WTC11 (cell line): ENCODE data around the gene ACTRT2. TPM values are rescaled to one million over a fixed set of nuclear protein-coding genes. Genes with fewer than 3 reads are reported as not detected.

Experiments used
- ATAC-seq: fragments of 200-7000 bp; cut with Tn5 transposase; 2 replicates; pipeline ENCODE4 v1.10.0; 2021; ENCODE audit warnings: mild to moderate bottlenecking, moderate library complexity
- CTCF ChIA-PET: fragments of 300-600 bp; sonication (Branson Sonifier 250); formaldehyde crosslinking; loops from one replicate; lab custom pipeline; 2021; ENCODE audit warnings: antibody characterized with exemption; lab: Charles Lee
- POLR2A ChIA-PET: fragments of 350-600 bp; sonication (Branson Sonifier 250); formaldehyde crosslinking; loops from one replicate; lab custom pipeline; 2021; ENCODE audit warnings: antibody characterized with exemption; lab: Charles Lee
- DNase-seq: peaks from one replicate; pipeline ENCODE4 v3.0.0; 2021; ENCODE audit warnings: low spot score
- H3K27ac Mint-ChIP-seq: 2 replicates; pipeline ENCODE4 v1.8.0; 2021; ENCODE audit warnings: mixed read lengths
- H3K27me3 Mint-ChIP-seq: 2 replicates; pipeline ENCODE4 v1.8.0; 2021; ENCODE audit warnings: low read depth, mild to moderate bottlenecking, moderate library complexity, mixed read lengths
- H3K36me3 Mint-ChIP-seq: 2 replicates; pipeline ENCODE4 v1.8.0; 2021; ENCODE audit warnings: mixed read lengths
- H3K4me1 Mint-ChIP-seq: 2 replicates; pipeline ENCODE4 v1.8.0; 2022; ENCODE audit warnings: mixed read lengths
- H3K4me3 Mint-ChIP-seq: 2 replicates; pipeline ENCODE4 v1.8.0; 2021; ENCODE audit warnings: mild to moderate bottlenecking, moderate library complexity, mixed read lengths
- H3K9me3 Mint-ChIP-seq: 2 replicates; pipeline ENCODE4 v1.8.0; 2021; ENCODE audit warnings: mixed read lengths
- AR ChIP-seq: fragments of 250-450 bp; sonication (Bioruptor Pico); IDR thresholded peaks from 2 replicates; pipeline ENCODE4 v1.9.0; 2021; ENCODE audit warnings: mild to moderate bottlenecking
- ATF2 ChIP-seq: sonication (generic); formaldehyde crosslinking; IDR thresholded peaks from 2 replicates; pipeline ENCODE4 v1.8.1; 2022; ENCODE audit warnings: low read depth, missing genetic modification reagents, borderline replicate concordance
- CREM ChIP-seq: sonication (generic); formaldehyde crosslinking; IDR thresholded peaks from 2 replicates; pipeline ENCODE4 v1.8.1; 2022; ENCODE audit warnings: mild to moderate bottlenecking, missing genetic modification reagents, moderate library complexity
- CTCF ChIP-seq: fragments of 200-600 bp; IDR thresholded peaks from 2 replicates; pipeline ENCODE4 v1.8.0; 2022; ENCODE audit warnings: antibody characterized with exemption
- FOXK1 ChIP-seq: sonication (generic); formaldehyde crosslinking; IDR thresholded peaks from 2 replicates; pipeline ENCODE4 v1.8.0; 2022; ENCODE audit warnings: mild to moderate bottlenecking, moderate library complexity, missing genetic modification reagents
- FOXP1 ChIP-seq: sonication (generic); formaldehyde crosslinking; IDR thresholded peaks from 2 replicates; pipeline ENCODE4 v1.8.0; 2022; ENCODE audit warnings: missing genetic modification reagents, mild to moderate bottlenecking, moderate library complexity, borderline replicate concordance
- FOXP4 ChIP-seq: sonication (generic); formaldehyde crosslinking; IDR thresholded peaks from 2 replicates; pipeline ENCODE4 v1.8.0; 2022; ENCODE audit warnings: mild to moderate bottlenecking, missing genetic modification reagents
- IRF1 ChIP-seq: sonication (generic); formaldehyde crosslinking; IDR thresholded peaks from 2 replicates; pipeline ENCODE4 v1.8.0; 2023; ENCODE audit warnings: missing genetic modification reagents
- MAX ChIP-seq: sonication (generic); formaldehyde crosslinking; IDR thresholded peaks from 2 replicates; pipeline ENCODE4 v1.8.0; 2022; ENCODE audit warnings: mild to moderate bottlenecking, missing genetic modification reagents
- NFE2L1 ChIP-seq: sonication (generic); formaldehyde crosslinking; IDR thresholded peaks from 2 replicates; pipeline ENCODE4 v1.8.1; 2023; ENCODE audit warnings: missing genetic modification reagents
- NR1H2 ChIP-seq: sonication (generic); formaldehyde crosslinking; IDR thresholded peaks from 2 replicates; pipeline ENCODE4 v1.9.0; 2021; ENCODE audit warnings: mild to moderate bottlenecking, moderate library complexity, missing genetic modification reagents
- NR3C1 ChIP-seq: sonication (generic); formaldehyde crosslinking; conservative IDR thresholded peaks from 2 replicates; pipeline ENCODE4 v1.8.1; 2023; ENCODE audit warnings: low read depth, mild to moderate bottlenecking, missing genetic modification reagents
- PRDM15 ChIP-seq: sonication (generic); formaldehyde crosslinking; IDR thresholded peaks from 2 replicates; pipeline ENCODE4 v1.8.0; 2022; ENCODE audit warnings: missing genetic modification reagents
- RELA ChIP-seq: sonication (generic); formaldehyde crosslinking; IDR thresholded peaks from 2 replicates; pipeline ENCODE4 v1.8.1; 2022; ENCODE audit warnings: missing genetic modification reagents, mild to moderate bottlenecking, borderline replicate concordance
- RORB ChIP-seq: fragments of 250-450 bp; sonication (Bioruptor Pico); IDR thresholded peaks from 2 replicates; pipeline ENCODE4 v1.9.0; 2021; ENCODE audit warnings: mild to moderate bottlenecking
- SP1 ChIP-seq: sonication (generic); formaldehyde crosslinking; conservative IDR thresholded peaks from 2 replicates; pipeline ENCODE4 v1.8.1; 2022; ENCODE audit warnings: missing genetic modification reagents
- TCF7 ChIP-seq: sonication (generic); formaldehyde crosslinking; IDR thresholded peaks from 2 replicates; pipeline ENCODE4 v1.8.0; 2022; ENCODE audit warnings: mild to moderate bottlenecking, low read depth, missing genetic modification reagents, moderate library complexity
- TEAD1 ChIP-seq: sonication (generic); formaldehyde crosslinking; IDR thresholded peaks from 2 replicates; pipeline ENCODE4 v1.8.0; 2022; ENCODE audit warnings: mild to moderate bottlenecking, missing genetic modification reagents
- TEAD4 ChIP-seq: sonication (generic); formaldehyde crosslinking; IDR thresholded peaks from 2 replicates; pipeline ENCODE4 v1.8.0; 2022; ENCODE audit warnings: mild to moderate bottlenecking, missing genetic modification reagents
- ZNF416 ChIP-seq: fragments of 250-450 bp; sonication (Bioruptor Pico); IDR thresholded peaks from 2 replicates; pipeline ENCODE4 v1.9.0; 2021; ENCODE audit warnings: mild to moderate bottlenecking, inconsistent platforms
- total RNA-seq: library from RNA; stranded (reverse); gene quantifications from 3 replicates; pipeline ENCODE4 v1.2.3, GENCODE V29; 2021

Gene ACTRT2
- total RNA-seq, 1 experiment from 2014 or later: not detected

DNA sequence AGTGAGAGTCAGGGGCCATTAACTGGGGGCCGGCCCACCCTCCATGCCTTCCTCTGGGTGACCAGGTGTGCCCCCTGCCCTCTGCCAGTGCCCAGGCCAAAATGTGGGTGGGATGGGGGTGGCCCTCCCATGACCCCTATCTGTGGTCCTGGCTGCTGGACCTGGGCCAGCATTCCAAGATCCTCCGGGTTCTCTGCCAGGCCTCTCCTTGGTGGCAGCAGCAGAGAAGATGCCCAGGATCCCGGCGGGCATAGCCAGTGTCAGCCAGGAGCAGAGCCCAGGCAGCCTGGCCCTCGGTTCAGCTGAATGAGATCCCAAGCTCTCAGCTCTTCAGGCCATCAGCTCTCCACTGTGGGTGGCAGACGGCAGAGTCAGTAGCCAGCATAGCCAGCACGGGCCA lies 31.3 kb upstream of the ACTRT2 start:
- TF ChIP-seq TCF7 (no peak), RORB (no peak), RELA (CRISPR knock-in tag) (no peak)
- TF ChIP-seq, all 79 proteins: peak for 0
- H3K36me3 Mint-ChIP-seq: peaks cover 37% of the 10 kb centered on the region
- H3K4me3 Mint-ChIP-seq: no peak overlapping the region
- no peak overlapping the region for H3K27ac Mint-ChIP-seq
- H3K27me3 Mint-ChIP-seq: peaks cover 5% of the 10 kb centered on the region
- CTCF ChIA-PET: no interaction called here
- DNase-seq (no peak), ATAC-seq (no peak)
- POLR2A ChIA-PET: no interaction called here
- H3K9me3 Mint-ChIP-seq: peaks cover 52% of the 10 kb centered on the region
- no peaks in the 10 kb centered on the region for H3K4me1 Mint-ChIP-seq

- POLR2A ChIA-PET: no interaction called here
- H3K4me3 Mint-ChIP-seq: no peak overlapping the region
- CTCF ChIA-PET: no interaction called here
- peaks cover 38% of the 10 kb centered on the region for H3K36me3 Mint-ChIP-seq
- DNase-seq: no peak
- no peak for ATAC-seq
- TF ChIP-seq NFE2L1 (CRISPR knock-in tag) (no peak), AR (no peak), FOXP4 (CRISPR knock-in tag) (no peak), CREM (CRISPR knock-in tag) (no peak), FOXK1 (CRISPR knock-in tag) (no peak), IRF1 (CRISPR knock-in tag) (no peak), NR1H2 (no peak), MAX (CRISPR knock-in tag) (no peak), TEAD4 (CRISPR knock-in tag) (no peak), TEAD1 (no peak), CTCF (no peak), SP1 (no peak), ATF2 (no peak), PRDM15 (CRISPR knock-in tag) (no peak), ZNF416 (CRISPR knock-in tag) (no peak), FOXP1 (CRISPR knock-in tag) (no peak), NR3C1 (CRISPR knock-in tag) (no peak)
- TF ChIP-seq, all 79 proteins: peak for 0
- no peak overlapping the region for H3K27ac Mint-ChIP-seq
- H3K9me3 Mint-ChIP-seq: peaks cover 52% of the 10 kb centered on the region
- peaks cover 5% of the 10 kb centered on the region for H3K27me3 Mint-ChIP-seq
- no peaks in the 10 kb centered on the region for H3K4me1 Mint-ChIP-seq
These were observed 30.7 kb upstream of the ACTRT2 start for GRCh38 chr1:2990376-2991115.
